GM21576 (cell line): ENCODE results near the gene CDON.

Source experiments
- ATAC-seq: cut with Tn5 transposase; IDR thresholded peaks from one replicate; pipeline ENCODE4 v1.9.1; 2021; ENCODE audit warnings: mild to moderate bottlenecking, moderate library complexity; ENCODE audit not compliant: unreplicated experiment

CDON gene

GRCh38 chr11:126084608-126084912, 21.9 kb upstream of the CDON start:
- ATAC-seq = no peak

DNA sequence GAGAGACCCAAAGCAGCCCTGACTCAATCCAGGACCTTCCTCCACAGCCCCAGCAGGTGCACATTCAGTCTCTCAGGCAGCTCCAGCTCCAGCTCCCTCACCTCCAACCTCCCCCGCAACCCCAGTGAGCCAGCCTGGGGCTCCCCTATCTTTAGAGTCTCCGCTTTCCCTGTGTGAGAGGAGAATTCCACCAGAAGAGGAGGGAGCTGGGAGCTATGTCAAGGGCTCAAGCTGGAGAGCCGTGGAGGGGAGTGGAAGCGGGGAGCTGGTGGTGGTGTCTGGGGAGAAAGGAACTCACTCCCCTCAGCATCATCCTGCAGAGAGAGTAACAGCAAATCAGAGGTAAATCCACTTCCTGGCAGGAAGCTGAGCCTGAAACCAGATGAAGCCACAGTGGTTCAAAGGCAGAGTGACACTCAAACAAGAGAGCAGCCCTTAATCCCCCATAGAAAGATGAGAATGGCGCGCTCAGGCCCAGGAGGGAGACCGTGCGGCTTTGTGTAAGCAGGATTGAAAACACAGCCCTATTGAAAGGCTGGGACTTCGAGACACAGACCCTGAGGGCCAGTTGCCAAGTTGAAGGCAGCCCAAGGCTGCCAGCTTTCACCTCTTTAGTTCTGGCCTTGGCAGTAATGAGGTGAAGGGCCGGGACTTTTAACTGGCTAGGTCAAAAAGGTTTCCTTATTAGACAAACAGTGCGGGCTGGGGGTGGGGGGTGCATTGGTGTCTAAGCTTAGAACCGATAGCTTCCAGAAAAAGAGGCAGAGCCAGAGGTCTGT, 21.4 kb upstream of the CDON start:
- ATAC-seq = no peak

DNA sequence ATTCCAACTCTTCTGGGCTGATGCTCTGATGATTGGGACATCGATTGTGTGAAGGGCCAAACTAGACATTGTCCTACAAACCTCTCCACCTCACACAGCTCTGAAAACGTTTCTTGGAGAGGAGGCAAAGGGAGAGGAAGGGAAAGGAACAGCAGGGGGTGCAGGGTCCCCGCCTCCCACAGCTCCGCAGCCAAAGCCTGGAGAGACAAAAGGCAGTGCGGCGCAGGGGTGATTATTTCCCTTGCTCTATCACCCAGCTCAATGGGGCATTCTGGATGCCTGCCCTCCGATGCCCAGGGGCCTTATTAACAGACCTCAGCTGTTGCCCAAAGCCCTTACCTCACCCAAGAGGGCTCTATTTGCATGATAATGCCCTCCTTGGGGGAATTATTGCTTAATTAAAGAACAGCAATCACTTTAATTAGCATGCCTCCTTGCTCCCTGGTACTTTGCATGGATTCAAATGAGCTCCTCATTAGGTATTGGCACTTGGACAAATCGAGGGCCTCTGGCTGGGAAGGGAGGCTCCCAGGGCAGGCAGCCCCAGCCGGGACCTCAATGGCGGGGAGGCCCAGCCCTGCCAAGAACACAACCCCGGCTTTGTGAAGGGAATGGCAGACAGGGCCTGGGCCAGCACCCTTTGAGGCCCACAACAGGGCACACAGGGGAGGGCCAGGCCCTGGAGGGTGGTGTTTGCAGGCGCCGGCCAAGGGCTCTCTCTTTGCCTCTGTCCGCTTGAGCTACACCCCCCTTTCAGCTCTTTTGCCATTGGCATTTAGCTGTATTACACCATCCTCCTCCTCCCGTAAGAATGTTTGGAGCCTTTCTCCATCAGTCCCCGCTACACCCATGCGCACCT, 19.8 kb upstream of the CDON start:
- no peak for ATAC-seq

DNA sequence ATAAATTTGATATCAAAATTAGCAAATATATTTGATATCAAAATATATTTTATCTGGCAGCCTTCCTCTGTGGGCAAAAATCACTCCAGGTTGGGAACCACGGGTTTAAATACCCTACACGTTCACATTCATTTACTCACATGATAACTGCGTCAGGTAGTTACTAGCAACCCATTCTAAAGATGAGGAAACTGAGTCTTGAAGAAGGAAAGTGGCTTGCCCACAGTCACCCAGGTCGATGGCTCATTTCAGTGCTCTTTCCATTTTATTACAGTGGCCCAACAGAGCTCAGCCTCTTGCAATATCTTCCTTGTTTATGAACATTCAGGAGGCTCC, 19.2 kb upstream of the CDON start:
- no peak for ATAC-seq

GRCh38 chr11:126080161-126080941, 17.7 kb upstream of the CDON start:
- ATAC-seq = no peak

- no peak for ATAC-seq
Measured at GRCh38 chr11:126079621-126080124, 17.0 kb upstream of the CDON start.

GRCh38 chr11:126076641-126077040, 14.0 kb upstream of the CDON start:
- ATAC-seq = no peak

GRCh38 chr11:126072801-126073594, 10.3 kb upstream of the CDON start:
- ATAC-seq = no peak

GRCh38 chr11:126072141-126072741, 9.6 kb upstream of the CDON start:
- no peak for ATAC-seq

DNA sequence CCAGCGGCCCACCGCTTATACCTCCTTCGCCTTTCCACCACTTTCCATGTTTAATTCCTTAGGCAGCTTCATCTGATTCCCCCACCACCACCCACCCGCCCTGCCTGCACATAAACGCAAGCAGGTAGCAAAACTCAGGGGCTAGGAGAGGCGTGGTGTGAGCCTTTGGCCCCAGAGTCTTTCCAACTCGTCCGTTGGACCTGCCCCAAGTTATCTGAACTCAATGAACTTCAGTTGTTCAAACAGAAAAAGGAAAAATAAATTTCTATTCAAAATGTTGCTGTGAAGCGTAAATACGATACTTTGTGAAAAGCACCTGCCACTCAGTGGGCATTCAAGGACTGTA, 814 bp upstream of the CDON start:
- no peak for ATAC-seq

GRCh38 chr11:126061707-126062678, 673 bp downstream of the CDON start:
- no peak for ATAC-seq

DNA sequence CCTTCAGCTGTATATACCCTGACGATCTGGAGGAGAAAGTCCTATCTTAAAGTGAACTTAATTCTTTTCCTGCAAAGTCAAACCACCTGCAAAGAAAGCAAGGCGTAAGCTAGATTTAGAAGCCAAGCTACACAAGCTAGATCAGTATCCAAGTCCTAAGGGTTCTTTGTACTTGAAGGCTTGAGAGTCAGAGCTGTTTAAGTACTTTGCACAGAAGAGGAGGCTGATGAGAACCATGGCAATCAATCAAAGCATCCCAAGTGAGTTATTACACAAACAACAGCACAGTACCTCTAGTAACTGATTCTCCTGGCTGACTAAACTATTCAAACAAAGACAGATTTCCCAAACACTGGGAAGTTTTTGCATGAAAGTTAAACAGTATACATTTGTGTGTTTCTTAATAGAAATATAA, 1.9 kb downstream of the CDON start:
- ATAC-seq = no peak

DNA sequence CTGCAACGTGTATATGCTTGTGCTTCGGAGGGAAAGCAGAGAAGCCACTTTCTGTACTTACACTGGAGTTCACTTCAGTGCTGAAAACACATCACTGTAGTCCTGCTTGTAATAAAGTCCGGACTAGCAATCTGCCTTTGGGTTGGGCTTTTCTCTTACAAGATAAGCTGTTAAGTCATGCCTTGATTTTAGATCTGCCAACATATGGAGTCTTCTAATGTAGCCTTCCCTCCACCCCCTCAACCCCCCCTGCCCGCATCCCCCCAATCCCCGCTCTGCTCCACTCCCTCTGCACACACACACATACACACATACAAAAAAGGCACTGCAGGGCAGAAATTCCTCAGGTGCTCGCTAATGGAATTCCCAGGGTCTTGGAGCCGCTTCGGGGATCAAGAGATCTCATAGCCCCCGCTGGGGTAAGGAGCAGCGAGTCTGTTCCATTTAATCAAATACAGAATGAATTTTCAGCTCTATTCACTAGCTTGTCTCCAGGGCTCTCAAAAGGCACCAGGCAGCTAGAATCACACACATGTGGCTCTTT, 3.4 kb downstream of the CDON start:
- no peak for ATAC-seq

GRCh38 chr11:126058105-126058874, 4.4 kb downstream of the CDON start:
- ATAC-seq = no peak

- no peak for ATAC-seq
Measured at GRCh38 chr11:126054882-126055281, 7.8 kb downstream of the CDON start.

DNA sequence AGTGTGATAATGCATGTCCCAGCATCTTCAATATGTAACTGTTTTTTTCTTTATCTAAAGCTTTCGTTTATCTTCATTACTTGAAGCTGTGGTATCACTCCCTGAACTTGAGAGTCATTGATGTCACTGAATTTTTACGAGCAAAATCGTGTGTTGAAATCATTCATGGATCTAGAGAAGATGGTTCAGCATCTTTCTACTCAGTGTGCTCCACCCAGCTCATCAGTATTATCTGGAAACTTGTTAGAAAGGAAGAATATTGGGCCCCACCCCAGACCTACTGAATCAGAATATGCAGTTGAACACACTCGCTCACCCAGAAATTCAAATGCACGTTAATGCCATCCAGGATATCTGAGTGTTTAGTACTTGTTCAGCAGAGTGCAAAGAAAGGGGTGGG, 8.3 kb downstream of the CDON start:
- ATAC-seq = no peak

GRCh38 chr11:126053415-126054286, 9.0 kb downstream of the CDON start:
- ATAC-seq = no peak
